ENCODE data around the gene TSGA10IP.

GRCh38 chr11:65921033-65921555, 24.2 kb upstream of the TSGA10IP start:
- TF ChIP-seq EZH2phosphoT487 (IDR thresholded peaks at IDR 0.05; ENCODE audit: insufficient read depth, low read depth) = no peak
- TF ChIP-seq EZH2 (IDR thresholded peaks at IDR 0.05; ENCODE audit: insufficient read depth, poor library complexity, severe bottlenecking) = no peak

All from GM23248 (cell line).